Liver (tissue), 9 donors: Measurements from ENCODE around the gene CHRM4. TPM values are rescaled to one million over a fixed set of nuclear protein-coding genes. Genes with fewer than 3 reads are reported as not detected.

ENCODE experiments used
- DNase-seq: peaks from one replicate; pipeline ENCODE4 v3.0.0-alpha.2; 2017; ENCODE audit warnings: low spot score
- H3K27ac ChIP-seq, 2 donors: one replicate each; pipeline ENCODE4 v1.7.0; 2013; ENCODE audit warnings: inconsistent platforms in 2 of 2, low read length in 2 of 2, control low read depth in 1 of 2, low read depth in 1 of 2, mild to moderate bottlenecking in 1 of 2
- H3K27me3 ChIP-seq, 4 donors: one replicate each; pipeline versions ENCODE4 v1.6.1 to v1.7.0; 2013; ENCODE audit warnings: low read length in 3 of 4, inconsistent platforms in 1 of 4, mild to moderate bottlenecking in 1 of 4, moderate library complexity in 1 of 4; ENCODE audit not compliant: control insufficient read depth in 4 of 4, insufficient read depth in 4 of 4
- H3K36me3 ChIP-seq, 4 donors: one replicate each; pipeline versions ENCODE4 v1.6.1 to v1.7.0; 2013; ENCODE audit warnings: low read length in 3 of 4, mild to moderate bottlenecking in 3 of 4, low read depth in 1 of 4, moderate library complexity in 1 of 4; ENCODE audit not compliant: control insufficient read depth in 4 of 4, insufficient read depth in 3 of 4
- H3K4me1 ChIP-seq, 4 donors: one replicate each; pipeline versions ENCODE4 v1.6.1 to v1.7.0; 2013; ENCODE audit warnings: low read length in 3 of 4, mild to moderate bottlenecking in 3 of 4, moderate library complexity in 1 of 4; ENCODE audit not compliant: control insufficient read depth in 4 of 4, insufficient read depth in 4 of 4
- H3K4me3 ChIP-seq, 3 donors: one replicate each; pipeline versions ENCODE4 v1.6.1 to v1.7.0; 2013; ENCODE audit warnings: low read length in 3 of 3, control low read depth in 1 of 3, low read depth in 1 of 3, mild to moderate bottlenecking in 1 of 3
- H3K9ac ChIP-seq, 2 donors: one replicate each; pipeline ENCODE4 v1.7.0; 2013; ENCODE audit warnings: low read length in 2 of 2, mild to moderate bottlenecking in 2 of 2, moderate library complexity in 2 of 2, control low read depth in 1 of 2, low read depth in 1 of 2
- H3K9me3 ChIP-seq, 4 donors: one replicate each; pipeline versions ENCODE4 v1.6.1 to v1.7.0; 2013; ENCODE audit warnings: low read length in 3 of 4; ENCODE audit not compliant: control insufficient read depth in 4 of 4
- CTCF ChIP-seq: fragments of 150-350 bp; IDR thresholded peaks from 2 replicates; pipeline ENCODE4 v1.5.1; 2017; ENCODE audit warnings: improper control_type of control experiment, low read depth, low read length; ENCODE audit not compliant: missing input control
- FOXA1 ChIP-seq: IDR thresholded peaks from 2 replicates; pipeline ENCODE4 v1.6.1; 2016; ENCODE audit warnings: antibody characterized with exemption
- FOXA2 ChIP-seq: IDR thresholded peaks from 2 replicates; pipeline ENCODE4 v1.6.1; 2016; ENCODE audit warnings: antibody characterized with exemption
- GABPA ChIP-seq, 2 donors: IDR thresholded peaks in 1 of 2; conservative IDR thresholded peaks in 1 of 2; 2 replicates each; pipeline ENCODE4 v1.6.1; 2016; ENCODE audit warnings: antibody characterized with exemption in 2 of 2, mild to moderate bottlenecking in 1 of 2, moderate library complexity in 1 of 2
- HNF4A ChIP-seq, 2 donors: conservative IDR thresholded peaks; 2 replicates each; pipeline ENCODE4 v1.6.1; 2016; ENCODE audit warnings: antibody characterized with exemption in 2 of 2, mild to moderate bottlenecking in 2 of 2
- JUND ChIP-seq, 2 donors: IDR thresholded peaks; 2 replicates each; pipeline ENCODE4 v1.6.1; 2016; ENCODE audit warnings: antibody characterized with exemption in 2 of 2
- RAD21 ChIP-seq, 2 donors: IDR thresholded peaks; 2 replicates each; pipeline ENCODE4 v1.6.1; 2016; ENCODE audit warnings: antibody characterized with exemption in 2 of 2, mild to moderate bottlenecking in 2 of 2
- RXRA ChIP-seq, 2 donors: IDR thresholded peaks; 2 replicates each; pipeline ENCODE4 v1.6.1; 2017 to 2018; ENCODE audit warnings: antibody characterized with exemption in 2 of 2, mild to moderate bottlenecking in 1 of 2
- SP1 ChIP-seq: IDR thresholded peaks from 2 replicates; pipeline ENCODE4 v1.6.1; 2018; ENCODE audit warnings: antibody characterized with exemption, mild to moderate bottlenecking
- TAF1 ChIP-seq: conservative IDR thresholded peaks from 2 replicates; pipeline ENCODE4 v1.6.1; 2016; ENCODE audit warnings: antibody characterized with exemption, mild to moderate bottlenecking
- YY1 ChIP-seq: IDR thresholded peaks from 2 replicates; pipeline ENCODE4 v1.6.1; 2016; ENCODE audit warnings: antibody characterized with exemption, mild to moderate bottlenecking
- ZBTB33 ChIP-seq: IDR thresholded peaks from 2 replicates; pipeline ENCODE4 v1.6.1; 2016; ENCODE audit warnings: antibody characterized with exemption
- whole genome bisulfite sequencing: extraction: QIAGEN DNeasy Blood & Tissue Kit; methylation state at CpG from one replicate; pipeline ENCODE4 v1.1.7; 2013; 5-methylcytosine and 5-hydroxymethylcytosine counted together
- polyA plus RNA-seq, 2 donors: library from polyadenylated mRNA; stranded (reverse) in 1 of 2; unstranded in 1 of 2; fragments of 200-250 nt in 1 of 2; fragments of >200 nt in 1 of 2; fragmentation: Nextera tagmentation in 1 of 2; extraction: Ambion mirVana in 1 of 2; gene quantifications; one replicate each; pipeline versions ENCODE4 v1.2.1 to v1.2.3, GENCODE V29; 2013 to 2015
- total RNA-seq, 2 donors: library from RNA; depleted of rRNA; stranded (reverse); fragments of >200 nt; gene quantifications; one replicate each; pipeline ENCODE4 v1.2.3, GENCODE V29; 2014
- TF ChIP-seq, protein P1 (sequence below): IDR thresholded peaks from 2 replicates; pipeline ENCODE4 v1.6.1; 2016; ENCODE audit warnings: antibody characterized with exemption
- TF ChIP-seq, protein P2 (sequence below): IDR thresholded peaks from 2 replicates; pipeline ENCODE4 v1.6.1; 2016; ENCODE audit warnings: antibody characterized with exemption, mild to moderate bottlenecking
- donor health status: healthy.
- donor health status: healthy.
- donor health status: healthy.
- donor health status: healthy.
- donor health status: healthy.

The CHRM4 gene
- total and polyA plus RNA-seq, 4 donors = 0.08 to 0.09 TPM; not detected in 2

DNA sequence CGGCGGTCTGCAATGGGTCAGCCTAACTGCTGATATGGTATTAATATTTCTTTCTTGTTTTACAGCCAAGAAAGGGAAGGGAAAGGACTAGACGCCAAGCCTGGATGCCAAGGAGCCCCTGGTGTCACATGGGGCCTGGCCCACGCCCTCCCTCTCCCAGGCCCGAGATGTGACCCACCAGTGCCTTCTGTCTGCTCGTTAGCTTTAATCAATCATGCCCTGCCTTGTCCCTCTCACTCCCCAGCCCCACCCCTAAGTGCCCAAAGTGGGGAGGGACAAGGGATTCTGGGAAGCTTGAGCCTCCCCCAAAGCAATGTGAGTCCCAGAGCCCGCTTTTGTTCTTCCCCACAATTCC lies 8.2 kb downstream of the CHRM4 start:
- Histone ChIP-seq H3K36me3 (no peaks in the 10 kb centered on the region), H3K9me3 (no peaks in the 10 kb centered on the region), H3K27ac (no peak overlapping the region), H3K9ac (no peak overlapping the region), H3K4me1 (peaks cover 4 to 13% (median 8%) of the 10 kb centered on the region in 4 donors), H3K4me3 (no peak overlapping the region), H3K27me3 (peaks cover 0 to 4% (median 2%) of the 10 kb centered on the region in 4 donors)
- WGBS = 79% methylated on average over 7 of the region's 7 CpGs
- DNase-seq = no peak
- TF ChIP-seq CTCF (no peak), RAD21 (IDR thresholded peaks at IDR 0.05) (no peak), SP1 (no peak), FOXA2 (no peak), FOXA1 (no peak), JUND (IDR thresholded peaks at IDR 0.05) (no peak), RXRA (IDR thresholded peaks at IDR 0.05) (no peak)
- TF ChIP-seq, protein P1, sequence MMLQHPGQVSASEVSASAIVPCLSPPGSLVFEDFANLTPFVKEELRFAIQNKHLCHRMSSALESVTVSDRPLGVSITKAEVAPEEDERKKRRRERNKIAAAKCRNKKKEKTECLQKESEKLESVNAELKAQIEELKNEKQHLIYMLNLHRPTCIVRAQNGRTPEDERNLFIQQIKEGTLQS = no peak
- TF ChIP-seq, protein P2, sequence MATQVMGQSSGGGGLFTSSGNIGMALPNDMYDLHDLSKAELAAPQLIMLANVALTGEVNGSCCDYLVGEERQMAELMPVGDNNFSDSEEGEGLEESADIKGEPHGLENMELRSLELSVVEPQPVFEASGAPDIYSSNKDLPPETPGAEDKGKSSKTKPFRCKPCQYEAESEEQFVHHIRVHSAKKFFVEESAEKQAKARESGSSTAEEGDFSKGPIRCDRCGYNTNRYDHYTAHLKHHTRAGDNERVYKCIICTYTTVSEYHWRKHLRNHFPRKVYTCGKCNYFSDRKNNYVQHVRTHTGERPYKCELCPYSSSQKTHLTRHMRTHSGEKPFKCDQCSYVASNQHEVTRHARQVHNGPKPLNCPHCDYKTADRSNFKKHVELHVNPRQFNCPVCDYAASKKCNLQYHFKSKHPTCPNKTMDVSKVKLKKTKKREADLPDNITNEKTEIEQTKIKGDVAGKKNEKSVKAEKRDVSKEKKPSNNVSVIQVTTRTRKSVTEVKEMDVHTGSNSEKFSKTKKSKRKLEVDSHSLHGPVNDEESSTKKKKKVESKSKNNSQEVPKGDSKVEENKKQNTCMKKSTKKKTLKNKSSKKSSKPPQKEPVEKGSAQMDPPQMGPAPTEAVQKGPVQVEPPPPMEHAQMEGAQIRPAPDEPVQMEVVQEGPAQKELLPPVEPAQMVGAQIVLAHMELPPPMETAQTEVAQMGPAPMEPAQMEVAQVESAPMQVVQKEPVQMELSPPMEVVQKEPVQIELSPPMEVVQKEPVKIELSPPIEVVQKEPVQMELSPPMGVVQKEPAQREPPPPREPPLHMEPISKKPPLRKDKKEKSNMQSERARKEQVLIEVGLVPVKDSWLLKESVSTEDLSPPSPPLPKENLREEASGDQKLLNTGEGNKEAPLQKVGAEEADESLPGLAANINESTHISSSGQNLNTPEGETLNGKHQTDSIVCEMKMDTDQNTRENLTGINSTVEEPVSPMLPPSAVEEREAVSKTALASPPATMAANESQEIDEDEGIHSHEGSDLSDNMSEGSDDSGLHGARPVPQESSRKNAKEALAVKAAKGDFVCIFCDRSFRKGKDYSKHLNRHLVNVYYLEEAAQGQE = no peak

DNA sequence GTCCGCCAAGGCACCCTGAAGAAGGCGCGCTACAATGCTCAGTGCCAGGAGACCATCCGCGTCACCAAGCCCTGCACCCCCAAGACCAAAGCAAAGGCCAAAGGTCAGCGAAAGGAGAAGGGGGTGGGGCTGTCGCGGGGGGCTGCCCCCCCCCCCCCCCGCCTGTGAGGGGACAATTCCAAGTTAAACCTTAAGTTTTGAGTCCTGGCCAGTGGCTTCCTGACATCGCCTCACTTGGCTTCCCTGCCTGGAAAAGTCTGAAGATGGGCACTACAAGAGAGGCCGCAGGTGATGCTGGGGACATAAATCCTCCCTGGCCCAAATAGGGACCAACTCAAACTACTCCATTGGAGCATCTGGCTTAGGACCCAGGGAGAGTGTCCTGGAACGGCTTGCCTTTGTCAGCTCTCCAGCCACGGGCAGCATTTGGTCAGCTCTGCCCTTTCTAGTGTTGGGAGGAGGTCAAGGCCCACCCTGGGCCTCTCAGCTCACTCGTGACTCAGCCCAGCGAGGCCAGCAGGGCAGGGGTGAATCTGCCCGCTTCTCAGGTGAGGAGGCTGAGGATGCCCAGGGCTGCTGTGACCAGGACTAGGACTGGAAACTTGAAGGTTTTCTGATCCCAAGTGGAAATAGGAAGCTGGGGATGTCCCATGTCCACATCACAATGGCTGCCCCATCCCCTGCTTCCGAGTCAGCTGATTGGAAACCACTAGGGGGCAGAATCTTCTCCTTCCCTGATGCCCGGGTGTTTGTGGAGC lies 8.8 kb downstream of the CHRM4 start:
- DNase-seq = no peak
- H3K36me3 ChIP-seq = peaks cover 0 to 4% (median 0%) of the 10 kb centered on the region in 4 donors
- WGBS = 50% methylated on average over 18 of the region's 18 CpGs
- peaks cover 0 to 3% (median 0%) of the 10 kb centered on the region in 4 donors for H3K27me3 ChIP-seq
- TF ChIP-seq HNF4A (conservative IDR thresholded peaks at IDR 0.05) = no peak
- TF ChIP-seq, protein P1 = no peak
- TF ChIP-seq ZBTB33 = no peak
- TF ChIP-seq GABPA (IDR thresholded peaks at IDR 0.05 in 1 of 2, conservative IDR thresholded peaks at IDR 0.05 in 1 of 2) = no peak
- peak; percentile 47 for TF ChIP-seq CTCF
- TF ChIP-seq YY1 = peak; percentile 54
- TF ChIP-seq RAD21 (IDR thresholded peaks at IDR 0.05) = peak in 1 of 2 donors; percentile 64
- TF ChIP-seq TAF1 = no peak
- no peak for TF ChIP-seq JUND (IDR thresholded peaks at IDR 0.05)
- no peak overlapping the region for H3K9ac ChIP-seq
- no peak overlapping the region for H3K27ac ChIP-seq
- H3K9me3 ChIP-seq = no peaks in the 10 kb centered on the region
- H3K4me1 ChIP-seq = peaks cover 4 to 13% (median 7%) of the 10 kb centered on the region in 4 donors
- peak overlapping the region in 1 of 3 donors; percentile 78 for H3K4me3 ChIP-seq
